ENCODE measurements around the gene PTCD2.
"Not testable (repeated sequence)": the region's sequence is repeated elsewhere in the genome, so short reads cannot be mapped to it uniquely, and the experiment has no call there.

PTCD2 gene

GRCh38 chr5:72294473-72294872 is 25.7 kb upstream of the PTCD2 start:
- no peak overlapping the region for H3K4me3 ChIP-seq (ENCODE audit: low read length)
- no peak for TF ChIP-seq CTCF (IDR thresholded peaks at IDR 0.05; ENCODE audit: insufficient read depth, low read depth, low read length, missing control alignments)
- DNase-seq (ENCODE audit: low read depth) = no peak

- H3K4me3 ChIP-seq (ENCODE audit: low read length) = no peak overlapping the region
- no peak for DNase-seq (ENCODE audit: low read depth)
- TF ChIP-seq CTCF (IDR thresholded peaks at IDR 0.05; ENCODE audit: insufficient read depth, low read depth, low read length, missing control alignments) = no peak
Observed at GRCh38 chr5:72295539-72295938, 24.6 kb upstream of the PTCD2 start.

- DNase-seq (ENCODE audit: low read depth) = no peak
- no peak overlapping the region for H3K4me3 ChIP-seq (ENCODE audit: low read length)
- no peak for TF ChIP-seq CTCF (IDR thresholded peaks at IDR 0.05; ENCODE audit: insufficient read depth, low read depth, low read length, missing control alignments)
Observed at GRCh38 chr5:72296256-72296655, 23.9 kb upstream of the PTCD2 start.

- H3K4me3 ChIP-seq (ENCODE audit: low read length); DNase-seq (ENCODE audit: low read depth): not testable (repeated sequence)
Observed at GRCh38 chr5:72298136-72298535, 22.0 kb upstream of the PTCD2 start.

GRCh38 chr5:72298711-72299110 is 21.5 kb upstream of the PTCD2 start:
- no peak for DNase-seq (ENCODE audit: low read depth)
- no peak for TF ChIP-seq CTCF (IDR thresholded peaks at IDR 0.05; ENCODE audit: insufficient read depth, low read depth, low read length, missing control alignments)
- no peak overlapping the region for H3K4me3 ChIP-seq (ENCODE audit: low read length)

GRCh38 chr5:72300590-72301339 is 19.4 kb upstream of the PTCD2 start:
- no peak for TF ChIP-seq CTCF (IDR thresholded peaks at IDR 0.05; ENCODE audit: insufficient read depth, low read depth, low read length, missing control alignments)
- no peak for DNase-seq (ENCODE audit: low read depth)

GRCh38 chr5:72301557-72301956 is 18.6 kb upstream of the PTCD2 start:
- no peak for DNase-seq (ENCODE audit: low read depth)
- no peak overlapping the region for H3K4me3 ChIP-seq (ENCODE audit: low read length)
- TF ChIP-seq CTCF (IDR thresholded peaks at IDR 0.05; ENCODE audit: insufficient read depth, low read depth, low read length, missing control alignments) = no peak

More at GRCh38 chr5:72300590-72301339, 19.4 kb upstream of the PTCD2 start:
- H3K4me3 ChIP-seq (ENCODE audit: low read length) = no peak overlapping the region
